Measurements from ENCODE around the gene CWF19L2.

DNA sequence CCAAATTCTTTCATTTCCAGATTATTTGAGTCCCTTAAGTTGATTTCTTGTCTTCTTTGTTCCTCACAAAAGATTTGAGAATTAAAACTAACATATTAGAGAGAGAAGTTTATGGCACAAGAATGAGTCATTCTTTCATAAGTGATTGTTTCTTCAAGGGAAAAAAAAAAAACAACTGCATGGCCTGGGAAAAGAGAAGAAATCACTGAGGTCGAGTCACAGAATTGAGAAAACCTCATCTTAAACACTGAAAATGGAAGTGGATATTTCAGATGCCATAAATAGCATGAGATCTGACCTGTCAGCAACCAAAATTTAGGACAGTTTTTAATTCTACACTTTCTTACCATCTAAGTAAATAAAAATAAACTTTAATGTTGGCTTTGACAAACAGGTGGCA is 87.2 kb downstream of the CWF19L2 start:
- TF ChIP-seq, protein P1, sequence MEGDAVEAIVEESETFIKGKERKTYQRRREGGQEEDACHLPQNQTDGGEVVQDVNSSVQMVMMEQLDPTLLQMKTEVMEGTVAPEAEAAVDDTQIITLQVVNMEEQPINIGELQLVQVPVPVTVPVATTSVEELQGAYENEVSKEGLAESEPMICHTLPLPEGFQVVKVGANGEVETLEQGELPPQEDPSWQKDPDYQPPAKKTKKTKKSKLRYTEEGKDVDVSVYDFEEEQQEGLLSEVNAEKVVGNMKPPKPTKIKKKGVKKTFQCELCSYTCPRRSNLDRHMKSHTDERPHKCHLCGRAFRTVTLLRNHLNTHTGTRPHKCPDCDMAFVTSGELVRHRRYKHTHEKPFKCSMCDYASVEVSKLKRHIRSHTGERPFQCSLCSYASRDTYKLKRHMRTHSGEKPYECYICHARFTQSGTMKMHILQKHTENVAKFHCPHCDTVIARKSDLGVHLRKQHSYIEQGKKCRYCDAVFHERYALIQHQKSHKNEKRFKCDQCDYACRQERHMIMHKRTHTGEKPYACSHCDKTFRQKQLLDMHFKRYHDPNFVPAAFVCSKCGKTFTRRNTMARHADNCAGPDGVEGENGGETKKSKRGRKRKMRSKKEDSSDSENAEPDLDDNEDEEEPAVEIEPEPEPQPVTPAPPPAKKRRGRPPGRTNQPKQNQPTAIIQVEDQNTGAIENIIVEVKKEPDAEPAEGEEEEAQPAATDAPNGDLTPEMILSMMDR (IDR thresholded peaks at IDR 0.05), result no peak
- no peak for TF ChIP-seq POLR2A (IDR thresholded peaks at IDR 0.05)
